Activated naive CD8-positive, alpha-beta T cell treated with anti-CD3 and anti-CD28 coated beads for 36 hours (primary cell): ENCODE measurements around the gene RASGRF2. TPM values are rescaled to one million over a fixed set of nuclear protein-coding genes. Genes with fewer than 3 reads are reported as not detected.

Experiments
- DNase-seq: peaks from one replicate; pipeline ENCODE4 v3.0.0; 2021
- H3K27ac Mint-ChIP-seq: one replicate; pipeline ENCODE4 v1.8.0; 2022; ENCODE audit warnings: mild to moderate bottlenecking, moderate library complexity, mixed read lengths
- H3K27me3 Mint-ChIP-seq: one replicate; pipeline ENCODE4 v1.8.0; 2022; ENCODE audit warnings: mild to moderate bottlenecking, mixed read lengths
- H3K36me3 Mint-ChIP-seq: one replicate; pipeline ENCODE4 v1.8.0; 2021; ENCODE audit warnings: mild to moderate bottlenecking, mixed read lengths
- H3K4me1 Mint-ChIP-seq: one replicate; pipeline ENCODE4 v1.8.0; 2021; ENCODE audit warnings: mixed read lengths
- H3K4me3 Mint-ChIP-seq: one replicate; pipeline ENCODE4 v1.8.0; 2022; ENCODE audit warnings: mild to moderate bottlenecking, moderate library complexity, mixed read lengths
- H3K9me3 Mint-ChIP-seq: one replicate; pipeline ENCODE4 v1.8.0; 2022; ENCODE audit warnings: mixed read lengths
- total RNA-seq, 2 experiments: library from RNA; stranded (reverse); gene quantifications; one replicate each; pipeline ENCODE4 v1.2.3, GENCODE V29; 2021

Gene RASGRF2
- total RNA-seq, 2 experiments from 2014 or later = 12.3 to 13.3 TPM

GRCh38 chr5:81228084-81228483 is 267.9 kb downstream of the RASGRF2 start:
- H3K4me3 Mint-ChIP-seq = no peak overlapping the region
- H3K9me3 Mint-ChIP-seq = no peaks in the 10 kb centered on the region
- peaks cover 3% of the 10 kb centered on the region for H3K4me1 Mint-ChIP-seq
- DNase-seq = no peak
- no peak overlapping the region for H3K27ac Mint-ChIP-seq
- H3K36me3 Mint-ChIP-seq = no peaks in the 10 kb centered on the region
- no peaks in the 10 kb centered on the region for H3K27me3 Mint-ChIP-seq

GRCh38 chr5:81230416-81230815 is 270.3 kb downstream of the RASGRF2 start:
- no peak for DNase-seq
- Mint-ChIP-seq H3K27ac (no peak overlapping the region), H3K4me3 (no peak overlapping the region), H3K9me3 (no peaks in the 10 kb centered on the region), H3K4me1 (peaks cover 18% of the 10 kb centered on the region), H3K36me3 (no peaks in the 10 kb centered on the region), H3K27me3 (no peaks in the 10 kb centered on the region)

DNA sequence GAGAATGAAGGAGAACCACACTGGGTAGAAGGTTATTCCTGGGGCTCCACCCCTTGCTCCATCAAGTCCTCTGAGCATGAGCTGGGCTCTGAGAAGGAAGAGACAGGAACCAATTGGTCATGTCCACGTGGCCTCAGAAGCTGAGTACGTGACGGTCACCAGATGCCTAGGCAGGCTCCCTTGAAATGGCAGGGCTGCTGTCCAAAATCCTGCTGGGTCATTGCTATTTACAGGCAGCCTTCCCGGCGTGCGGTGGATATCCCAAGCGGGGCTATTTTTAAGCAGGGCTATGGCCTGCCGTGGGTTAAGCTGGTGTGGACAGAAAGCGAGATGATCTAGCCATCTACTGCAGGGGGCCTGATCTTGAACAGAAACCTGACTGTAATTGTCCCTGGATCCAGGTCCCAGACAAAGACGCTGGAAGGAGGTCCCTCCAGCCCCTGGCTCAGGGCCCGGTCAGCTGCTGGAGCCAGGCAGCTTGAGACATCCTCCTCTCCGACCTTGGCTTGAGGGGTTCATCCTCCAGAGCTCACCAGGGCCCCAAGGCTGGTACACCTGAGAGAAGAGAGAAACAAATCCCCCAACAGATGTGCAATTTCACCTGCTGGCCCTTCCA is 272.4 kb downstream of the RASGRF2 start:
- H3K27me3 Mint-ChIP-seq = no peaks in the 10 kb centered on the region
- peaks cover 18% of the 10 kb centered on the region for H3K4me1 Mint-ChIP-seq
- H3K4me3 Mint-ChIP-seq = no peak overlapping the region
- DNase-seq = no peak
- peaks cover 2% of the 10 kb centered on the region for H3K36me3 Mint-ChIP-seq
- no peaks in the 10 kb centered on the region for H3K9me3 Mint-ChIP-seq
- H3K27ac Mint-ChIP-seq = no peak overlapping the region

DNA sequence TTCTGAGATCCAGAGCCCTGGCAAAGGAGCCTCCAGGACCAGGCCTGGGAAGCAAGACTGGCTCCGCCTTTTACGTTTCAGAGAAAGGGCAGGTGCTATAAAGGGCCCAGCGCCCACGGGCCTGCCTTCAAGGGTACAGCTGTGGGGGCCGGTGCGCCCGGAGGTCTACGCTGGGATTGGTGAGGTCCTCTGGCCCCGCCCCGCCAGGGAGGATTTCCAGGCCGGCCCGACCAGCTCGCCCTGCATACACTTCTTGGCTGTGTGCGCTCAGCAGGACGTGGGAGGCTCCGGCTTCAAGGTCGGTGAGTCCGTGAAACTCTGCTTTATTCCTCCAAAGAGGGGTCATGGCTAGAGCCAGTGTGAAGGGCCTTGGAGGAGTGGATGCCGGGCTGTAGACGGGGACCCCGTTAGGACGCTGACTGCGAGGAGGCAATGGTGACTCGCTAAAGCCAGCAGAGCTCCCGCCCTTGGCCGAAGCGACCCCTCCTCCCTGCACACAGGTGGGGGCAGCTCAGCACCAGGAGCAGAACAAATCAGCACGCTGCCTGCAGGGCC is 273.0 kb downstream of the RASGRF2 start, which contains the start of gene CKMT2:
CKMT2 (plus strand) TSS at position 243 of the 555 bp plus-strand sequence. CDS start 17,811 bp downstream, outside the sequence.
- H3K27me3 Mint-ChIP-seq = no peaks in the 10 kb centered on the region
- no peaks in the 10 kb centered on the region for H3K9me3 Mint-ChIP-seq
- H3K4me3 Mint-ChIP-seq = no peak within 1 kb of the TSS
- H3K4me1 Mint-ChIP-seq = peaks cover 18% of the 10 kb centered on the region
- DNase-seq = peak; percentile 13
- H3K36me3 Mint-ChIP-seq = peaks cover 2% of the 10 kb centered on the region
- no peak within 1 kb of the TSS for H3K27ac Mint-ChIP-seq

- Mint-ChIP-seq H3K27ac (no peak overlapping the region), H3K4me1 (peaks cover 18% of the 10 kb centered on the region), H3K4me3 (no peak overlapping the region), H3K9me3 (no peaks in the 10 kb centered on the region), H3K36me3 (peaks cover 2% of the 10 kb centered on the region), H3K27me3 (no peaks in the 10 kb centered on the region)
- no peak for DNase-seq
These were observed 274.1 kb downstream of the RASGRF2 start for GRCh38 chr5:81234299-81234698.

DNA sequence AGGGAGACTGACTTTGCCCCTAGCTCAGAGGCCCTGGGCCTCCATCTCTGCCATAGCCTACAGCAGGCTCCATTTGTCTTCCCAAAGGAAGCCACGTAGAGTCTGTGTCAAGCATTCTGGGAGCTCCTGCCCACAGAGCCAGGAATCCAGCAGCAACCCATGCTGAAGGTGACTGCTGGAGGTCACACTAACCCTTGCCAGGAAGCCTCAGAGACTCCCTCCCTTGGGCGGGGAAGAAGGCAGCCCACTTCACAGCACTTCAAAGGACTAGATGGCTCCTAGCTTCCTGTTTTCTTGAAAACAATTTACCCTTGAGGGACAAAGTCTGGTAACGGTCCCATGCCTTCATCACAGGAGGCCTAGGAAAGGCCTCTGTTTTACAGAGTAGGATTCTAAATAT is 274.6 kb downstream of the RASGRF2 start:
- Mint-ChIP-seq H3K4me3 (no peak overlapping the region), H3K9me3 (no peaks in the 10 kb centered on the region), H3K4me1 (peaks cover 18% of the 10 kb centered on the region), H3K36me3 (peaks cover 2% of the 10 kb centered on the region), H3K27ac (no peak overlapping the region), H3K27me3 (no peaks in the 10 kb centered on the region)
- no peak for DNase-seq

DNA sequence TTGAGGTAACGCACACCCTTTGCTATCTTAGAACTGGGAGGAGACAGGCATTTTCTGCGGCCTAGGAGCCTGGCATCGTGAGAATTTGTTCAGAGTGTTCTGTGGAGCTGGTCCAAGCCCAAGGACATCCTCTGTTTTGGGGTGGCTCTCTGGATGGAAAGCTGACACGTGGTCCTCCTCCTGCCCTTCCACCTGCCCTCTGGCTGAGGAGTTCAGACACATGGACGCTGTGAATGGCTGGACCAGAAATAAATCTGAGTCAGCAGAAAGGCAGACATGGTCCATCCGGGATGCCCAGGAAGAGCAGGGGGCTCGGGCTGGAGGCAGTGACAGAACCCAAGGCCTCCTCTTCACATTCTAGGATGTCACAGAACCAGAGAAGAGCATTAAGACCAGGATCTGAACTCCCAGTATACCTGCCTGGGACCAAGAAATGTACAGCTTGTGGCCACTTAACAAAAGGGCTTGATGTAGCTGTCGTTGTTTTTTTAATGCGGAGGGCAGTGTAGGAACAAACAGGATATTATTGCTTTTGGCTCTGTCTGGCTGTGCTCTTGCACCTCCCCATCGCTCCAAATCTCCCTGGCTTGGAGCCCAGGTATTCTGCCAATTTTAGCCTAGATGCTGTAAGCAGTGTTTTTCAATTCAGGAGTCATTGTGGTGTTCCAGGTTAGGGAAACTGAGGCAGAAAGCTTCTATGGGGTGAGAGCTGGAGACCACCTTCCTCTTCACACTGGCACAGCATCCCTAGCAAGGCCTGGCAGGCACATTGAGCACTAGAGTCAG is 275.3 kb downstream of the RASGRF2 start:
- no peak overlapping the region for H3K4me3 Mint-ChIP-seq
- H3K36me3 Mint-ChIP-seq = peaks cover 2% of the 10 kb centered on the region
- DNase-seq = no peak
- H3K27ac Mint-ChIP-seq = no peak overlapping the region
- peaks cover 17% of the 10 kb centered on the region for H3K4me1 Mint-ChIP-seq
- H3K9me3 Mint-ChIP-seq = no peaks in the 10 kb centered on the region
- H3K27me3 Mint-ChIP-seq = no peaks in the 10 kb centered on the region

- no peak for DNase-seq
- H3K4me3 Mint-ChIP-seq = no peak overlapping the region
- no peak overlapping the region for H3K27ac Mint-ChIP-seq
- H3K4me1 Mint-ChIP-seq = peaks cover 12% of the 10 kb centered on the region
- peaks cover 2% of the 10 kb centered on the region for H3K36me3 Mint-ChIP-seq
- H3K27me3 Mint-ChIP-seq = no peaks in the 10 kb centered on the region
- no peaks in the 10 kb centered on the region for H3K9me3 Mint-ChIP-seq
These were observed 278.3 kb downstream of the RASGRF2 start for GRCh38 chr5:81238460-81238859.

- H3K4me1 Mint-ChIP-seq = peaks cover 5% of the 10 kb centered on the region
- H3K27me3 Mint-ChIP-seq = no peaks in the 10 kb centered on the region
- no peaks in the 10 kb centered on the region for H3K9me3 Mint-ChIP-seq
- H3K36me3 Mint-ChIP-seq = peaks cover 2% of the 10 kb centered on the region
- no peak for DNase-seq
- no peak overlapping the region for H3K4me3 Mint-ChIP-seq
- H3K27ac Mint-ChIP-seq = no peak overlapping the region
These were observed 279.4 kb downstream of the RASGRF2 start for GRCh38 chr5:81239613-81240012.

GRCh38 chr5:81241001-81241400 is 280.8 kb downstream of the RASGRF2 start:
- Mint-ChIP-seq H3K36me3 (peaks cover 2% of the 10 kb centered on the region), H3K27me3 (no peaks in the 10 kb centered on the region), H3K9me3 (no peaks in the 10 kb centered on the region), H3K4me3 (no peak overlapping the region), H3K4me1 (no peaks in the 10 kb centered on the region), H3K27ac (no peak overlapping the region)
- no peak for DNase-seq

DNA sequence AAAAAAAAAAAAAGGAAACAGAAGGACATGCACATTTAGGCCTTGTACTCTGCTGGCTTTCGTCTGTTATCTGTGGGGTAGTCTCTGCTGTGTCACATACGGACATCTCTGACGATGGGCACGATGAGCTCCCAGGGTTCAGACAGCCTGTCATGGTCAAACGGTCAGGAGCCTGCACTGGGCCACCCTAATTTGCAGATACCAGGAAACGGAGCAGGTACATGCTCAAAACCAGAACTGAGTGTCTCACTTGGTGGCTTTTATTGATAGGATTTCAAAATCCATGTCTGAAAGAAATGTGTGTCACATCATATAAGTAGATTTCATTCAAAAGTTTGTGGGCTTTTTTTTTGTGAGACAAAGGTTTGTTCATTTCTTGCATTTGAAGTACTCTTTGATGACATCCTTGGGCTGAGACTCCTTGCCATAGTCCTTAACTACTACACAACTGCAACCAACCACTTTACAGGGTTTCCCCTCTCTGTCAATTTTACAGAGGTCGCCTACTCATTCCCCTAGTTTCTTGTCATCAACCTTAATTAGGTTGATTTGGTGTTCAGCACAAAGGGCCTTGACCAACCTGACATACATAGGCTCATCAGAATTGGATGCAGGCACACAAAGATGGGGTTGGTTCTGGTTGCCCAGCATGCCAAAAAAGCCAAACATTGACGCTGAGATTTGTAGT is 281.9 kb downstream of the RASGRF2 start:
- H3K4me3 Mint-ChIP-seq = no peak overlapping the region
- H3K36me3 Mint-ChIP-seq = no peaks in the 10 kb centered on the region
- H3K4me1 Mint-ChIP-seq = no peaks in the 10 kb centered on the region
- DNase-seq = no peak
- no peaks in the 10 kb centered on the region for H3K27me3 Mint-ChIP-seq
- H3K27ac Mint-ChIP-seq = no peak overlapping the region
- no peaks in the 10 kb centered on the region for H3K9me3 Mint-ChIP-seq

- no peak for DNase-seq
These were observed 282.8 kb downstream of the RASGRF2 start for GRCh38 chr5:81242906-81243436.

GRCh38 chr5:81244451-81244850 is 284.3 kb downstream of the RASGRF2 start:
- no peak overlapping the region for H3K4me3 Mint-ChIP-seq
- H3K9me3 Mint-ChIP-seq = no peaks in the 10 kb centered on the region
- H3K4me1 Mint-ChIP-seq = no peaks in the 10 kb centered on the region
- no peak for DNase-seq
- no peaks in the 10 kb centered on the region for H3K36me3 Mint-ChIP-seq
- H3K27me3 Mint-ChIP-seq = no peaks in the 10 kb centered on the region
- no peak overlapping the region for H3K27ac Mint-ChIP-seq

More at GRCh38 chr5:81242906-81243436, 282.8 kb downstream of the RASGRF2 start:
- Mint-ChIP-seq H3K4me1 (no peaks in the 10 kb centered on the region), H3K9me3 (no peaks in the 10 kb centered on the region), H3K27me3 (no peaks in the 10 kb centered on the region), H3K27ac (no peak overlapping the region), H3K4me3 (no peak overlapping the region), H3K36me3 (no peaks in the 10 kb centered on the region)

GRCh38 chr5:81245871-81246235 is 285.7 kb downstream of the RASGRF2 start:
- H3K9me3 Mint-ChIP-seq = no peaks in the 10 kb centered on the region
- no peak overlapping the region for H3K4me3 Mint-ChIP-seq
- no peaks in the 10 kb centered on the region for H3K27me3 Mint-ChIP-seq
- no peaks in the 10 kb centered on the region for H3K4me1 Mint-ChIP-seq
- DNase-seq = no peak
- peaks cover 10% of the 10 kb centered on the region for H3K36me3 Mint-ChIP-seq
- no peak overlapping the region for H3K27ac Mint-ChIP-seq

DNA sequence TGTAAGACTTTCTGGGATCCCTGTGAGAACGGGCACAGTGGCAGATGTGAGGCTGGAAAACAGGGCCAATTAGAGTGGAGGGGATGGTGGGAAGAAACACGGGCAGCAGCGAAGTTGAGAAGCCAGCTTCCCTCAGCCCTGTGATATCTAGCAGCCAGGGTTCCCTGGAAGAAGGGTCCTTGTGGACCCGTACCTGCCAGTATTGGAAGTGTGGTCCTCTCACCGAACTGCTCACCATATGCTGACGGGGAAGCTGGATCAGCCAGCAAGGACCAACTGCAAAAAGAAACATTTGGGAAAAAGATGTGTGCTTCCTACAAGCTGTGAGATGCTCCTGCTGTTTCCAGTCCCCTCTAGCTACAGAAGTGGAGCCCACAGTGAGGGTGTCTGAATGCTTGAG is 286.5 kb downstream of the RASGRF2 start:
- Mint-ChIP-seq H3K27me3 (no peaks in the 10 kb centered on the region), H3K27ac (no peak overlapping the region), H3K9me3 (no peaks in the 10 kb centered on the region), H3K4me3 (no peak overlapping the region), H3K4me1 (no peaks in the 10 kb centered on the region), H3K36me3 (peaks cover 10% of the 10 kb centered on the region)
- DNase-seq = no peak
